H1 (cell line): Measurements from ENCODE around the gene C1orf21. TPM values are rescaled to one million over a fixed set of nuclear protein-coding genes. Genes with fewer than 3 reads are reported as not detected.
A peak's percentile ranks its signal among the peaks of the same experiment; 100 is the strongest.

Source experiments
- CTCF ChIA-PET: fragments of 300-600 bp; sonication (Branson Sonifier 250); formaldehyde crosslinking; loops from one replicate; lab custom pipeline; 2021; ENCODE audit not compliant: partially characterized antibody; lab: Charles Lee
- POLR2A ChIA-PET: fragments of 300-600 bp; sonication (Branson Sonifier 250); formaldehyde crosslinking; loops from one replicate; lab custom pipeline; 2021; ENCODE audit warnings: inconsistent platforms; ENCODE audit not compliant: partially characterized antibody; lab: Charles Lee
- DNase-seq, 2 experiments: peaks; one replicate each; pipeline versions ENCODE4 v3.0.0 to v3.0.0-alpha.2; 2010 to 2022; ENCODE audit warnings: low spot score in 2 of 2, low read depth in 1 of 2, mixed read lengths in 1 of 2
- FAIRE-seq: peaks from 2 replicates; lab custom pipeline; 2011; peaks lifted over from hg19 to GRCh38; lab: Jason Lieb, UNC
- H2AFZ ChIP-seq: 2 replicates; pipeline ENCODE4 v1.8.1; 2012; ENCODE audit warnings: low read length, inconsistent platforms
- H2AK5ac ChIP-seq: 2 replicates; pipeline ENCODE4 v1.6.1; 2013; ENCODE audit warnings: low read depth, low read length
- H2BK120ac ChIP-seq: replicated peaks from 2 replicates; pipeline ENCODE3; 2013; ENCODE audit warnings: low read depth, low read length, inconsistent platforms
- H2BK12ac ChIP-seq: 2 replicates; pipeline ENCODE4 v1.6.1; 2013; ENCODE audit warnings: low read depth, low read length
- H2BK15ac ChIP-seq: 2 replicates; pipeline ENCODE4 v1.6.1; 2013; ENCODE audit warnings: low read length
- H2BK20ac ChIP-seq: 2 replicates; pipeline ENCODE4 v1.6.1; 2013; ENCODE audit warnings: low read length
- H2BK5ac ChIP-seq: 2 replicates; pipeline ENCODE4 v1.6.1; 2013; ENCODE audit warnings: low read depth, low read length
- H3K14ac ChIP-seq: 2 replicates; pipeline ENCODE4 v1.6.1; 2013; ENCODE audit warnings: inconsistent platforms; ENCODE audit not compliant: insufficient read length
- H3K18ac ChIP-seq: 2 replicates; pipeline ENCODE4 v1.6.1; 2013; ENCODE audit warnings: low read length; ENCODE audit errors: extremely low read depth
- H3K23ac ChIP-seq: 2 replicates; pipeline ENCODE4 v1.6.1; 2013; ENCODE audit warnings: inconsistent platforms; ENCODE audit not compliant: insufficient read length
- H3K23me2 ChIP-seq: 2 replicates; pipeline ENCODE4 v1.6.1; 2013; ENCODE audit warnings: low read depth, low read length
- H3K27ac ChIP-seq: 2 replicates; pipeline ENCODE4 v1.6.1; 2011; ENCODE audit warnings: low read depth, low read length, inconsistent platforms
- H3K27me3 ChIP-seq, 4 experiments: replicated peaks in 1 of 4; 1 replicate in 1 of 4; 2 replicates in 3 of 4; pipeline versions ENCODE4 v1.6.1 to v1.8.1; 2011 to 2013; ENCODE audit warnings: low read length in 3 of 4, mild to moderate bottlenecking in 3 of 4, inconsistent platforms in 2 of 4, mixed read lengths in 2 of 4, moderate library complexity in 1 of 4; ENCODE audit not compliant: control insufficient read depth in 3 of 4, insufficient read depth in 3 of 4; ENCODE audit errors: extremely low read depth in 1 of 4
- H3K36me3 ChIP-seq, 4 experiments: 2 replicates each; pipeline versions ENCODE4 v1.6.1 to v1.8.1; 2011 to 2013; ENCODE audit warnings: mild to moderate bottlenecking in 4 of 4, low read length in 3 of 4, moderate library complexity in 2 of 4, control low read depth in 1 of 4, inconsistent platforms in 1 of 4; ENCODE audit not compliant: insufficient read depth in 4 of 4, control insufficient read depth in 2 of 4
- H3K4ac ChIP-seq: replicated peaks from 2 replicates; pipeline ENCODE3; 2013; ENCODE audit warnings: low read length, low read depth, mixed read lengths, inconsistent platforms; ENCODE audit not compliant: insufficient read length
- H3K4me1 ChIP-seq, 4 experiments: replicated peaks in 1 of 4; 1 replicate in 1 of 4; 2 replicates in 3 of 4; pipeline versions ENCODE4 v1.6.1 to v1.8.1; 2011 to 2013; ENCODE audit warnings: low read length in 3 of 4, inconsistent platforms in 2 of 4, mixed read lengths in 1 of 4; ENCODE audit not compliant: insufficient read depth in 4 of 4, control insufficient read depth in 3 of 4
- H3K4me2 ChIP-seq, 2 experiments: 2 replicates each; pipeline versions ENCODE4 v1.6.1 to v1.8.1; 2011 to 2013; ENCODE audit warnings: low read depth in 2 of 2, low read length in 2 of 2, control low read depth in 1 of 2, inconsistent platforms in 1 of 2, mild to moderate bottlenecking in 1 of 2; ENCODE audit not compliant: insufficient read depth in 1 of 2
- H3K4me3 ChIP-seq, 4 experiments: fragments of 200-600, 300-600 bp in 1 of 4; sonication (generic), shearing (Covaris generic), sonication (Bioruptor Twin) in 1 of 4; 2 replicates each; pipeline versions ENCODE4 v1.5.1 to v1.8.1; 2011 to 2016; ENCODE audit warnings: low read length in 4 of 4, low read depth in 3 of 4, control low read depth in 2 of 4, inconsistent platforms in 2 of 4, mild to moderate bottlenecking in 2 of 4, mixed read lengths in 1 of 4, moderate library complexity in 1 of 4; ENCODE audit not compliant: insufficient read depth in 2 of 4; ENCODE audit errors: extremely low read depth in 1 of 4
- H3K56ac ChIP-seq: replicated peaks from 2 replicates; pipeline ENCODE3; 2013; ENCODE audit warnings: low read depth, mild to moderate bottlenecking, mixed read lengths, low read length, inconsistent platforms; ENCODE audit not compliant: insufficient read length
- H3K79me1 ChIP-seq: 2 replicates; pipeline ENCODE4 v1.6.1; 2013; ENCODE audit warnings: low read depth, low read length, control low read depth
- H3K79me2 ChIP-seq, 2 experiments: 2 replicates each; pipeline versions ENCODE4 v1.6.1 to v1.8.1; 2012 to 2013; ENCODE audit warnings: low read length in 2 of 2, mild to moderate bottlenecking in 2 of 2, inconsistent platforms in 1 of 2; ENCODE audit not compliant: insufficient read depth in 2 of 2, control insufficient read depth in 1 of 2
- H3K9ac ChIP-seq, 4 experiments: replicated peaks in 1 of 4; 1 replicate in 1 of 4; 2 replicates in 3 of 4; pipeline versions ENCODE4 v1.6.1 to v1.8.1; 2011 to 2013; ENCODE audit warnings: low read depth in 3 of 4, low read length in 3 of 4, control low read depth in 2 of 4, mild to moderate bottlenecking in 2 of 4, moderate library complexity in 2 of 4, inconsistent platforms in 1 of 4; ENCODE audit errors: extremely low read depth in 1 of 4
- H3K9me3 ChIP-seq, 2 experiments: 2 replicates each; pipeline versions ENCODE4 v1.6.1 to v1.8.1; 2012 to 2013; ENCODE audit warnings: mild to moderate bottlenecking in 2 of 2, moderate library complexity in 2 of 2, control low read depth in 1 of 2, inconsistent platforms in 1 of 2, low read depth in 1 of 2, low read length in 1 of 2, mixed read lengths in 1 of 2; ENCODE audit not compliant: insufficient read depth in 2 of 2
- H4K20me1 ChIP-seq, 2 experiments: replicated peaks in 1 of 2; 2 replicates each; pipeline versions ENCODE3 to v1.8.1; 2011 to 2013; ENCODE audit warnings: inconsistent platforms in 2 of 2, low read length in 2 of 2, mild to moderate bottlenecking in 1 of 2; ENCODE audit not compliant: insufficient read depth in 2 of 2, control insufficient read depth in 1 of 2
- H4K5ac ChIP-seq: 2 replicates; pipeline ENCODE4 v1.6.1; 2013; ENCODE audit warnings: low read length, low read depth, mixed read lengths, inconsistent platforms; ENCODE audit not compliant: insufficient read length
- H4K8ac ChIP-seq: 2 replicates; pipeline ENCODE4 v1.8.0; 2013; ENCODE audit warnings: mild to moderate bottlenecking, moderate library complexity, low read length, inconsistent platforms; ENCODE audit not compliant: insufficient read depth; ENCODE audit errors: extremely low read depth
- H4K91ac ChIP-seq: replicated peaks from 2 replicates; pipeline ENCODE3; 2013; ENCODE audit warnings: low read length, mixed read lengths, inconsistent platforms; ENCODE audit not compliant: insufficient read length
- ATF2 ChIP-seq: IDR thresholded peaks from 2 replicates; pipeline ENCODE4 v1.6.1; 2012; ENCODE audit warnings: low read length, inconsistent platforms
- CTCF ChIP-seq, 3 experiments: IDR thresholded peaks; 1 replicate in 2 of 3; 2 replicates in 1 of 3; pipeline versions ENCODE4 v1.5.1 to v1.6.1; 2011; ENCODE audit warnings: low read length in 3 of 3, mild to moderate bottlenecking in 3 of 3, inconsistent platforms in 2 of 3, low read depth in 1 of 3, moderate library complexity in 1 of 3; ENCODE audit not compliant: insufficient read depth in 1 of 3; ENCODE audit errors: control extremely low read depth in 1 of 3
- HDAC2 ChIP-seq, 2 experiments: fragments of 300-600 bp in 1 of 2; sonication (generic) in 1 of 2; IDR thresholded peaks; 2 replicates each; pipeline ENCODE4 v1.6.1; 2011 to 2012; ENCODE audit warnings: low read depth in 2 of 2, low read length in 2 of 2, mild to moderate bottlenecking in 2 of 2, moderate library complexity in 2 of 2, borderline replicate concordance in 1 of 2, inconsistent platforms in 1 of 2
- SUZ12 ChIP-seq: fragments of 200-600 bp; sonication (generic); IDR thresholded peaks from 2 replicates; pipeline ENCODE4 v1.6.1; 2012; ENCODE audit warnings: mild to moderate bottlenecking, inconsistent platforms, low read length, moderate library complexity, mixed read lengths
- YY1 ChIP-seq: IDR thresholded peaks from 2 replicates; pipeline ENCODE4 v1.6.1; 2011; ENCODE audit warnings: low read depth, mild to moderate bottlenecking, low read length
- WGBS, 2 experiments: shearing (Covaris generic) in 1 of 2; methylation state at CpG; one replicate each; pipeline versions ENCODE4 v1.1.6 to v1.1.7; 2013 to 2015; ENCODE audit warnings: low lambda C conversion rate in 2 of 2, mixed read lengths in 2 of 2, inconsistent platforms in 1 of 2, low coverage in 1 of 2, missing lambda C conversion rate in 1 of 2; ENCODE audit not compliant: insufficient replicate concordance in 2 of 2, insufficient coverage in 1 of 2, insufficient read length in 1 of 2; ENCODE audit errors: extremely low coverage in 1 of 2, missing lambda C conversion rate in 1 of 2; 5-methylcytosine and 5-hydroxymethylcytosine counted together
- polyA plus RNA-seq, 7 experiments: library from polyadenylated mRNA; depleted of rRNA in 3 of 7; stranded (reverse) in 5 of 7; unstranded in 2 of 7; fragments of >200 nt in 5 of 7; fragments of 200-250 nt in 2 of 7; gene quantifications; 1 replicate in 5 of 7; 2 replicates in 1 of 7; 4 replicates in 1 of 7; pipeline versions ENCODE4 v1.2.1 to v1.2.3, GENCODE V29; 2011 to 2013; ENCODE audit warnings: missing spikeins in 2 of 7, mixed read lengths in 2 of 7
- total RNA-seq: library from RNA; stranded (reverse); fragmentation: NEBNext Ultra II Directional; extraction: Animal tissue kit (Norgen Biotek cat#: 25700); gene quantifications from 2 replicates; pipeline ENCODE4 v1.2.1, GENCODE V29; 2021

Gene C1orf21
- total and polyA plus RNA-seq, 2 of the 8 experiments (the other 6 are each of a cell fraction or from before 2014, with no cell fraction given) = 16.6 to 51.0 TPM

- FAIRE-seq = no peak
- TF ChIP-seq YY1 = no peak
- no peak for TF ChIP-seq HDAC2 (IDR thresholded peaks at IDR 0.05; ENCODE audit: borderline replicate concordance in 1 of 2, low read depth in 2 of 2, low read length in 2 of 2)
- peak in 1 of 3 experiments; percentile 5; a peak in 1 of 4 replicates for TF ChIP-seq CTCF (IDR thresholded peaks at IDR 0.05; ENCODE audit: control extremely low read depth in 1 of 3, insufficient read depth in 1 of 3, low read depth in 1 of 3, low read length in 3 of 3)
- no peak for TF ChIP-seq SUZ12
- no peak for TF ChIP-seq ATF2
Observed at GRCh38 chr1:184425449-184426277, 38.8 kb downstream of the C1orf21 start.

More at GRCh38 chr1:184425449-184426277, 38.8 kb downstream of the C1orf21 start:
- CTCF ChIA-PET = interaction anchor here (0.6 to 1.4 kb wide), 5 partner anchors 8 to 1387 kb away, joined by 3 to 9 read pairs (median 3); no protein-coding TSS in a partner anchor
- Histone ChIP-seq H3K36me3 (peaks cover 0 to 3% (median 0%) of the 10 kb centered on the region in 4 experiments; a peak in 1 of 8 replicates), H4K20me1 (peaks cover 3 to 4% of the 10 kb centered on the region in 2 experiments), H3K23me2 (peaks cover 3% of the 10 kb centered on the region), H3K27me3 (no peaks in the 10 kb centered on the region), H2BK120ac (no peak overlapping the region), H2AK5ac (no peak overlapping the region), H4K5ac (no peak overlapping the region), H2AFZ (no peak overlapping the region), H3K4me2 (peak overlapping the region; percentile 45 to 47), H2BK15ac (no peak overlapping the region), H3K18ac (no peak overlapping the region), H3K23ac (no peak overlapping the region), H2BK12ac (no peak overlapping the region), H3K9ac (no peak overlapping the region), H4K91ac (no peak overlapping the region), H3K4ac (no peak overlapping the region), H2BK5ac (no peak overlapping the region), H3K9me3 (no peaks in the 10 kb centered on the region), H3K27ac (no peak overlapping the region), H3K79me2 (peaks cover 0 to 76% of the 10 kb centered on the region in 2 experiments; a peak in 3 of 4 replicates), H3K79me1 (peaks cover 6% of the 10 kb centered on the region), H2BK20ac (no peak overlapping the region), H3K56ac (no peak overlapping the region), H4K8ac (no peak overlapping the region), H3K4me1 (peaks cover 1 to 16% (median 12%) of the 10 kb centered on the region in 4 experiments; a peak in 6 of 7 replicates), H3K4me3 (peak overlapping the region in 1 of 4 experiments; percentile 18; a peak in 1 of 8 replicates), H3K14ac (no peak overlapping the region)
- POLR2A ChIA-PET = interaction anchor here (1.1 kb wide), 1 partner anchor 39 kb away, joined by 6 read pairs; the partner anchor contains the start of gene C1orf21
- 83% methylated on average over 7 of the region's 7 CpGs; no CpG with 5 or more reads in 1 of the 2 experiments for WGBS, 2 experiments
- DNase-seq = no peak
